GM12878 (cell line): ENCODE data around the gene AP1S3. TPM values are rescaled to one million over a fixed set of nuclear protein-coding genes. Genes with fewer than 3 reads are reported as not detected.

Experiments
- ATAC-seq: fragments of 200-7000 bp; cut with Tn5 transposase; 3 replicates; pipeline ENCODE4 v1.9.1; 2020; ENCODE audit warnings: mild to moderate bottlenecking, moderate library complexity
- BruUV-seq: library from RNA; stranded (reverse); fragments of 400-500 nt; replicated peaks from 2 replicates; lab custom pipeline; 2021; lab: Mats Ljungman, UMichigan
- CTCF ChIA-PET: fragments of 300-600 bp; sonication (Branson Sonifier 250); formaldehyde crosslinking; extraction: SDS; loops from one replicate; lab custom pipeline; 2021; ENCODE audit warnings: inconsistent platforms; lab: Yijun Ruan, JAX
- POLR2A ChIA-PET: fragments of 350-600 bp; formaldehyde crosslinking; extraction: SDS; loops from one replicate; lab custom pipeline; 2021; ENCODE audit warnings: inconsistent platforms; lab: Charles Lee
- RAD21 ChIA-PET: fragments of 300-600 bp; sonication (Branson Sonifier 250); formaldehyde crosslinking; loops from one replicate; lab custom pipeline; 2023; ENCODE audit warnings: antibody characterized with exemption; ENCODE audit not compliant: unreplicated experiment; lab: Charles Lee
- SMC1A ChIA-PET: fragments of 300-600 bp; sonication (Branson Sonifier 250); formaldehyde crosslinking; loops from one replicate; lab custom pipeline; 2023; ENCODE audit not compliant: unreplicated experiment, uncharacterized antibody; lab: Charles Lee
- DNase-seq: peaks from one replicate; pipeline ENCODE4 v3.0.0-alpha.2; 2011; ENCODE audit warnings: low read depth, low spot score
- FAIRE-seq: peaks from 3 replicates; lab custom pipeline; 2011; peaks lifted over from hg19 to GRCh38; lab: Jason Lieb, UNC
- H2AFZ ChIP-seq: 2 replicates; pipeline ENCODE4 v1.6.0; 2011; ENCODE audit warnings: low read depth, low read length, control low read depth; ENCODE audit not compliant: control insufficient read depth
- H3K27ac ChIP-seq: 2 replicates; pipeline ENCODE4 v1.5.1; 2011; ENCODE audit warnings: control low read depth; ENCODE audit not compliant: control insufficient read depth, insufficient read depth
- H3K27me3 ChIP-seq, 2 experiments: replicated peaks in 1 of 2; 2 replicates each; pipeline versions ENCODE4 v1.6.0 to v1.6.1; 2011; ENCODE audit warnings: low read length in 1 of 2; ENCODE audit not compliant: control insufficient read depth in 2 of 2, insufficient read depth in 2 of 2
- H3K36me3 ChIP-seq, 2 experiments: 2 replicates each; pipeline ENCODE4 v1.5.1; 2011; ENCODE audit warnings: low read length in 1 of 2; ENCODE audit not compliant: control insufficient read depth in 2 of 2, insufficient read depth in 2 of 2
- H3K4me1 ChIP-seq: 2 replicates; pipeline ENCODE4 v1.6.1; 2011; ENCODE audit warnings: mild to moderate bottlenecking, low read length, moderate library complexity, mixed read lengths; ENCODE audit not compliant: control insufficient read depth, insufficient read depth
- H3K4me2 ChIP-seq: 2 replicates; pipeline ENCODE4 v1.6.0; 2011; ENCODE audit warnings: control low read depth; ENCODE audit not compliant: control insufficient read depth, insufficient read depth
- H3K4me3 ChIP-seq: fragments of 200-600 bp; sonication (generic); 2 replicates; pipeline ENCODE4 v1.5.1; 2016
- H3K79me2 ChIP-seq: 2 replicates; pipeline ENCODE4 v1.6.0; 2011; ENCODE audit warnings: low read length; ENCODE audit not compliant: control insufficient read depth, insufficient read depth
- H3K9ac ChIP-seq: 2 replicates; pipeline ENCODE4 v1.8.0; 2011; ENCODE audit warnings: low read length, control low read depth, mixed read lengths; ENCODE audit not compliant: control insufficient read depth, insufficient read depth
- H3K9me3 ChIP-seq: replicated peaks from 3 replicates; pipeline ENCODE4 v1.5.1; 2011; ENCODE audit warnings: mild to moderate bottlenecking, low read length; ENCODE audit not compliant: control insufficient read depth, insufficient read depth
- H4K20me1 ChIP-seq: 2 replicates; pipeline ENCODE4 v1.6.0; 2011; ENCODE audit not compliant: control insufficient read depth, insufficient read depth
- CBX3 ChIP-seq: fragments of 200-600 bp; sonication (generic); IDR thresholded peaks from 2 replicates; pipeline ENCODE4 v1.6.1; 2016; ENCODE audit warnings: low read depth, borderline replicate concordance
- JUNB ChIP-seq: IDR thresholded peaks from 2 replicates; pipeline ENCODE4 v1.6.1; 2016; ENCODE audit warnings: antibody characterized with exemption, mild to moderate bottlenecking
- KLF5 ChIP-seq: fragments of 450-650 bp; IDR thresholded peaks from 2 replicates; pipeline ENCODE4 v1.6.1; 2014; ENCODE audit warnings: mild to moderate bottlenecking; ENCODE audit not compliant: partially characterized antibody
- NFYA ChIP-seq: IDR thresholded peaks from 2 replicates; pipeline ENCODE4 v1.6.1; 2011; ENCODE audit warnings: low read depth, mild to moderate bottlenecking, low read length, improper control_type of control experiment, borderline replicate concordance
- NR2C2 ChIP-seq: IDR thresholded peaks from 2 replicates; pipeline ENCODE4 v1.6.1; 2011; ENCODE audit warnings: borderline replicate concordance, low read depth; ENCODE audit not compliant: control insufficient read depth, insufficient read length
- PAX8 ChIP-seq: fragments of 450-650 bp; IDR thresholded peaks from 2 replicates; pipeline ENCODE4 v1.6.1; 2017; ENCODE audit warnings: mild to moderate bottlenecking, moderate library complexity
- PBX3 ChIP-seq: IDR thresholded peaks from 2 replicates; pipeline ENCODE4 v1.6.1; 2011; ENCODE audit warnings: mild to moderate bottlenecking, low read depth, low read length, moderate library complexity; ENCODE audit not compliant: insufficient replicate concordance
- RFX5 ChIP-seq: IDR thresholded peaks from 2 replicates; pipeline ENCODE4 v1.6.1; 2011; ENCODE audit warnings: low read depth, low read length, improper control_type of control experiment
- SREBF1 ChIP-seq: IDR thresholded peaks from 2 replicates; pipeline ENCODE4 v1.6.1; 2012; ENCODE audit warnings: mild to moderate bottlenecking, low read length
- SRF ChIP-seq, 2 experiments: IDR thresholded peaks; 2 replicates each; pipeline ENCODE4 v1.6.1; 2011; ENCODE audit warnings: low read depth in 2 of 2, low read length in 2 of 2, mild to moderate bottlenecking in 1 of 2, moderate library complexity in 1 of 2
- TCF3 ChIP-seq: IDR thresholded peaks from 2 replicates; pipeline ENCODE4 v1.6.1; 2012; ENCODE audit warnings: low read depth, mild to moderate bottlenecking, low read length, borderline replicate concordance; ENCODE audit not compliant: insufficient read depth
- YBX1 ChIP-seq: fragments of 450-650 bp; IDR thresholded peaks from 2 replicates; pipeline ENCODE4 v1.6.1; 2016; ENCODE audit warnings: antibody characterized with exemption
- ZNF592 ChIP-seq: fragments of 450-650 bp; IDR thresholded peaks from 2 replicates; pipeline ENCODE4 v1.6.1; 2017; ENCODE audit warnings: mild to moderate bottlenecking, moderate library complexity
- ZNF687 ChIP-seq: fragments of 450-650 bp; IDR thresholded peaks from 2 replicates; pipeline ENCODE4 v1.6.1; 2017; ENCODE audit warnings: mild to moderate bottlenecking, moderate library complexity
- ZSCAN29 ChIP-seq: fragments of 450-650 bp; IDR thresholded peaks from 2 replicates; pipeline ENCODE4 v1.6.1; 2017; ENCODE audit warnings: mild to moderate bottlenecking, moderate library complexity
- in situ Hi-C: fragments of 300-500 bp; cut with MboI; formaldehyde crosslinking; loops from 9 replicates; pipeline ENCODE4 v1.14.3; 2018; ENCODE audit warnings: mixed read lengths
- intact Hi-C: fragments of 100-400 bp; cut with micrococcal nuclease; formaldehyde crosslinking; loops from one replicate; pipeline ENCODE4 v1.14.2; 2022; ENCODE audit not compliant: unreplicated experiment
- polyA plus RNA-seq, 11 experiments: library from polyadenylated mRNA; depleted of rRNA in 4 of 11; unstranded in 6 of 11; stranded (reverse) in 5 of 11; fragments of >200 nt; fragmentation: Nextera tagmentation in 4 of 11; fragmentation: Illumina TruSeq in 1 of 11; extraction: Ambion mirVana in 4 of 11; extraction: Trizol in 1 of 11; gene quantifications; 1 replicate in 1 of 11; 2 replicates in 10 of 11; pipeline versions ENCODE4 v1.2.1 to v1.2.3, GENCODE V29; 2011 to 2016; ENCODE audit warnings: inconsistent platforms in 2 of 11, missing spikeins in 2 of 11, low read depth in 1 of 11
- total RNA-seq, 4 experiments: library from RNA; depleted of rRNA in 3 of 4; stranded (reverse); fragments of >200 nt in 3 of 4; fragmentation: Illumina TruSeq in 1 of 4; extraction: Trizol in 1 of 4; gene quantifications; 2 replicates each; pipeline versions ENCODE4 v1.2.1 to v1.2.3, GENCODE V29; 2013 to 2021

Gene AP1S3
- total and polyA plus RNA-seq, 10 of the 15 experiments (the other 5 are each of a cell fraction or from before 2014, with no cell fraction given): 2.6 to 14.3 (median 9.2) TPM

GRCh38 chr2:223767341-223767740 lies 70.0 kb downstream of the AP1S3 start:
- ChIA-PET CTCF (interaction anchor here (1.2 kb wide), 1 partner anchor 41 kb away, joined by 4 read pairs; no protein-coding TSS in a partner anchor), RAD21 (interaction anchor here (1.7 kb wide), 1 partner anchor 93 kb away, joined by 5 read pairs; no protein-coding TSS in a partner anchor), SMC1A (no interaction called here), POLR2A (no interaction called here)
- H3K27me3 ChIP-seq: no peaks in the 10 kb centered on the region
- no peak overlapping the region for H3K4me3 ChIP-seq
- no peak for FAIRE-seq
- H3K79me2 ChIP-seq: no peaks in the 10 kb centered on the region
- H4K20me1 ChIP-seq: no peaks in the 10 kb centered on the region
- intact Hi-C loops: no loop called here
- H3K9ac ChIP-seq: no peak overlapping the region
- no peaks in the 10 kb centered on the region for H3K9me3 ChIP-seq
- DNase-seq: no peak
- no peaks in the 10 kb centered on the region for H3K36me3 ChIP-seq
- H3K4me1 ChIP-seq: peaks cover 7% of the 10 kb centered on the region
- H3K27ac ChIP-seq: no peak overlapping the region
- no TSS peak for BruUV-seq
- no peak overlapping the region for H2AFZ ChIP-seq
- in situ Hi-C loops: no loop called here
- ATAC-seq: no peak
- H3K4me2 ChIP-seq: no peak overlapping the region
- TF ChIP-seq KLF5 (no peak), SREBF1 (no peak), ZNF687 (no peak), SRF (IDR thresholded peaks at IDR 0.05; ENCODE audit: low read depth in 2 of 2, low read length in 2 of 2) (no peak), PAX8 (no peak), JUNB (no peak), NR2C2 (no peak), ZSCAN29 (no peak), CBX3 (no peak), NFYA (no peak), RFX5 (no peak), ZNF592 (no peak), PBX3 (no peak), YBX1 (no peak), TCF3 (no peak)
